Neural progenitor cell (in vitro differentiated cells): Measurements from ENCODE around the gene MIER2. TPM values are rescaled to one million over a fixed set of nuclear protein-coding genes. Genes with fewer than 3 reads are reported as not detected.
A peak's percentile ranks its signal among the peaks of the same experiment; 100 is the strongest.

ENCODE experiments used
- DNase-seq: peaks from one replicate; pipeline ENCODE4 v3.0.0-alpha.2; 2016; ENCODE audit warnings: low spot score
- H2AFZ ChIP-seq: fragments of 200-600 bp; sonication (generic); replicated peaks from 2 replicates; pipeline ENCODE4 v1.6.1; 2016; ENCODE audit warnings: antibody characterized with exemption
- H3F3A ChIP-seq: fragments of 200-600 bp; sonication (generic); 2 replicates; pipeline ENCODE4 v1.6.1; 2016; ENCODE audit warnings: antibody characterized with exemption, low read depth
- H3K27ac ChIP-seq: fragments of 200-600 bp; sonication (generic); 2 replicates; pipeline ENCODE4 v1.5.1; 2016; ENCODE audit warnings: mild to moderate bottlenecking
- H3K27me3 ChIP-seq: fragments of 200-600 bp; sonication (generic); 2 replicates; pipeline ENCODE4 v1.6.1; 2016; ENCODE audit warnings: mild to moderate bottlenecking, moderate library complexity
- H3K36me3 ChIP-seq: fragments of 200-600 bp; sonication (generic); 2 replicates; pipeline ENCODE4 v1.5.1; 2016
- H3K4me1 ChIP-seq: fragments of 200-600 bp; sonication (generic); 2 replicates; pipeline ENCODE4 v1.6.1; 2016; ENCODE audit warnings: mixed run types
- H3K4me2 ChIP-seq: fragments of 200-600 bp; sonication (generic); 2 replicates; pipeline ENCODE4 v1.6.1; 2016
- H3K4me3 ChIP-seq: fragments of 200-600 bp; sonication (generic); 2 replicates; pipeline ENCODE4 v1.5.1; 2016
- H3K79me2 ChIP-seq: fragments of 200-600 bp; sonication (generic); 2 replicates; pipeline ENCODE4 v1.6.1; 2016; ENCODE audit warnings: low read depth
- H3K9ac ChIP-seq: fragments of 200-600 bp; sonication (generic); 2 replicates; pipeline ENCODE4 v1.6.1; 2016
- H3K9me3 ChIP-seq: fragments of 200-600 bp; sonication (generic); 2 replicates; pipeline ENCODE4 v1.5.1; 2016; ENCODE audit warnings: low read depth
- H4K20me1 ChIP-seq: fragments of 200-600 bp; sonication (generic); 2 replicates; pipeline ENCODE4 v1.6.1; 2016; ENCODE audit warnings: low read depth
- H3K27ac Mint-ChIP-seq: 3 replicates; pipeline ENCODE4 v1.8.0; 2021; ENCODE audit warnings: mixed read lengths
- H3K27me3 Mint-ChIP-seq: 2 replicates; pipeline ENCODE4 v1.8.0; 2022; ENCODE audit warnings: low read depth, mild to moderate bottlenecking, inconsistent platforms, moderate library complexity, mixed read lengths; ENCODE audit not compliant: insufficient read depth
- H3K36me3 Mint-ChIP-seq: 3 replicates; pipeline ENCODE4 v1.8.0; 2021; ENCODE audit warnings: mixed read lengths
- H3K4me1 Mint-ChIP-seq: 3 replicates; pipeline ENCODE4 v1.8.0; 2021; ENCODE audit warnings: mixed read lengths
- H3K4me3 Mint-ChIP-seq: 3 replicates; pipeline ENCODE4 v1.8.0; 2021; ENCODE audit warnings: mild to moderate bottlenecking, moderate library complexity, mixed read lengths
- H3K9me3 Mint-ChIP-seq: 3 replicates; pipeline ENCODE4 v1.8.0; 2020; ENCODE audit warnings: mixed read lengths
- EZH2 ChIP-seq: fragments of 200-600 bp; sonication (generic); IDR thresholded peaks from 2 replicates; pipeline ENCODE4 v1.6.1; 2017; ENCODE audit warnings: antibody characterized with exemption, mild to moderate bottlenecking, moderate library complexity
- EZH2phosphoT487 ChIP-seq: fragments of 200-600 bp; sonication (generic); IDR thresholded peaks from 2 replicates; pipeline ENCODE4 v1.6.1; 2017; ENCODE audit warnings: antibody characterized with exemption
- total RNA-seq: library from RNA; depleted of rRNA; stranded (reverse); fragments of >200 nt; gene quantifications from 2 replicates; pipeline ENCODE4 v1.2.3, GENCODE V29; 2015; ENCODE audit warnings: low replicate concordance
- TF ChIP-seq, protein P1 (sequence below): fragments of 200-600 bp; sonication (generic); IDR thresholded peaks from 2 replicates; pipeline ENCODE4 v1.5.1; 2017; ENCODE audit warnings: antibody characterized with exemption, mild to moderate bottlenecking

Gene MIER2
- total RNA-seq, 1 donor from 2014 or later: 12.9 TPM

DNA sequence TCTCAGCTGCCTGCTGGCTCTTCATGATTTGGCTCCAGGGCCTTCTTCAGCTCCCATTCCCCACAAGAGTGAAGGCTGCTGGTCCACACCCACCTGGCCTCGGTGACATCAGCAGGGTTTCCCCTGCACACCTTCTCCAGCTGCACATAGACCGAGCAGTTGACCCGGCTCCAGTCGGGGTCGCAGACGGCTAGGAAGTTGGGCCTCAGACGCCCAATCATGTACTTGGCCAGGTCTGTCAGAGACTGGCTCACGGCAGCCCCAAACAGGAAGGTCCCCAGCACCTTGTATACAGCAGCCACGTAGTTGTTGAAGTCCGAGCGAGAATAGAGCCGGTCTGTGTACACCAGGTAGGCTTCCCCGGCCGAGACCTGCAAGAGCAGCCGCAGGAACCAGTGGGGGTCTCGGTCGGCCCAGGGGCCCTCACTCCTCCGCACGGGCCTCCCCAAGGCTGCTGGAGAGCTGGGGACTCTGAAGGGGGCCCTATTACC, 57.2 kb downstream of the MIER2 start:
- H3K4me1 ChIP-seq: peaks cover 11% of the 10 kb centered on the region
- no peak overlapping the region for H3K4me3 Mint-ChIP-seq
- no peaks in the 10 kb centered on the region for H3K36me3 ChIP-seq
- no peak overlapping the region for H3K9ac ChIP-seq
- no peak overlapping the region for H2AFZ ChIP-seq
- H4K20me1 ChIP-seq: peaks cover 16% of the 10 kb centered on the region
- H3K4me1 Mint-ChIP-seq: peaks cover 10% of the 10 kb centered on the region
- H3K79me2 ChIP-seq: no peaks in the 10 kb centered on the region
- H3K27ac Mint-ChIP-seq: no peak overlapping the region
- H3F3A ChIP-seq: peaks cover 6% of the 10 kb centered on the region
- TF ChIP-seq EZH2: no peak
- no peak for TF ChIP-seq EZH2phosphoT487
- TF ChIP-seq, protein P1, sequence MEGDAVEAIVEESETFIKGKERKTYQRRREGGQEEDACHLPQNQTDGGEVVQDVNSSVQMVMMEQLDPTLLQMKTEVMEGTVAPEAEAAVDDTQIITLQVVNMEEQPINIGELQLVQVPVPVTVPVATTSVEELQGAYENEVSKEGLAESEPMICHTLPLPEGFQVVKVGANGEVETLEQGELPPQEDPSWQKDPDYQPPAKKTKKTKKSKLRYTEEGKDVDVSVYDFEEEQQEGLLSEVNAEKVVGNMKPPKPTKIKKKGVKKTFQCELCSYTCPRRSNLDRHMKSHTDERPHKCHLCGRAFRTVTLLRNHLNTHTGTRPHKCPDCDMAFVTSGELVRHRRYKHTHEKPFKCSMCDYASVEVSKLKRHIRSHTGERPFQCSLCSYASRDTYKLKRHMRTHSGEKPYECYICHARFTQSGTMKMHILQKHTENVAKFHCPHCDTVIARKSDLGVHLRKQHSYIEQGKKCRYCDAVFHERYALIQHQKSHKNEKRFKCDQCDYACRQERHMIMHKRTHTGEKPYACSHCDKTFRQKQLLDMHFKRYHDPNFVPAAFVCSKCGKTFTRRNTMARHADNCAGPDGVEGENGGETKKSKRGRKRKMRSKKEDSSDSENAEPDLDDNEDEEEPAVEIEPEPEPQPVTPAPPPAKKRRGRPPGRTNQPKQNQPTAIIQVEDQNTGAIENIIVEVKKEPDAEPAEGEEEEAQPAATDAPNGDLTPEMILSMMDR: no peak
- no peak overlapping the region for H3K4me2 ChIP-seq
- H3K27me3 Mint-ChIP-seq: peaks cover 15% of the 10 kb centered on the region
- H3K9me3 Mint-ChIP-seq: no peaks in the 10 kb centered on the region
- no peaks in the 10 kb centered on the region for H3K9me3 ChIP-seq
- H3K4me3 ChIP-seq: no peak overlapping the region
- no peak overlapping the region for H3K27ac ChIP-seq
- H3K36me3 Mint-ChIP-seq: no peaks in the 10 kb centered on the region
- no peak for DNase-seq
- peaks cover 42% of the 10 kb centered on the region for H3K27me3 ChIP-seq

DNA sequence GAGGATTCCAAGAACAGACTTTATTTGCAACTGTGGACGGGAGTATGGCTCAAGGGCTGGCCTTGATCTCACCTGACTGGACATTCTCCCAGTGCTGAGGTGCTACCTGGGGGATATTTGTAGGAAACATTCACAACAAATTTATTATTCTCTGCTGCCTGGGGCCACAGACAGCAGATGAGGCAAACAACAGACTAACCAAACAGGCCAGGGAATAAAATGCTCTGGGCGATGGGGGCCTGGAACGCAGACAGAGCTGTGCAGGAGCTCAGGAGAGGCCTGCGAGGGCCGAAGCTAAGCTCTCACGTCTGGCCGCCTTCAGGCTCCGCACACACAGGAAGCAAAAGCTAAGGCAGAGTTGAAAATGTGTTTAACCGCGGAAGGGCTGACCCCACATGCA, 61.2 kb downstream of the MIER2 start:
- H3F3A ChIP-seq: peaks cover 13% of the 10 kb centered on the region
- Mint-ChIP-seq H3K27me3 (peaks cover 20% of the 10 kb centered on the region), H3K4me1 (peaks cover 16% of the 10 kb centered on the region), H3K36me3 (no peaks in the 10 kb centered on the region), H3K4me3 (no peak overlapping the region), H3K27ac (no peak overlapping the region), H3K9me3 (no peaks in the 10 kb centered on the region)
- H3K4me3 ChIP-seq: no peak overlapping the region
- H3K9ac ChIP-seq: no peak overlapping the region
- no peak overlapping the region for H3K4me2 ChIP-seq
- H3K79me2 ChIP-seq: no peaks in the 10 kb centered on the region
- H3K27ac ChIP-seq: no peak overlapping the region
- no peak overlapping the region for H2AFZ ChIP-seq
- no peaks in the 10 kb centered on the region for H3K36me3 ChIP-seq
- H3K4me1 ChIP-seq: peaks cover 12% of the 10 kb centered on the region
- TF ChIP-seq, protein P1: no peak
- no peak for TF ChIP-seq EZH2
- no peak for TF ChIP-seq EZH2phosphoT487
- DNase-seq: no peak
- H4K20me1 ChIP-seq: peaks cover 39% of the 10 kb centered on the region
- no peaks in the 10 kb centered on the region for H3K9me3 ChIP-seq
- peaks cover 21% of the 10 kb centered on the region for H3K27me3 ChIP-seq

DNA sequence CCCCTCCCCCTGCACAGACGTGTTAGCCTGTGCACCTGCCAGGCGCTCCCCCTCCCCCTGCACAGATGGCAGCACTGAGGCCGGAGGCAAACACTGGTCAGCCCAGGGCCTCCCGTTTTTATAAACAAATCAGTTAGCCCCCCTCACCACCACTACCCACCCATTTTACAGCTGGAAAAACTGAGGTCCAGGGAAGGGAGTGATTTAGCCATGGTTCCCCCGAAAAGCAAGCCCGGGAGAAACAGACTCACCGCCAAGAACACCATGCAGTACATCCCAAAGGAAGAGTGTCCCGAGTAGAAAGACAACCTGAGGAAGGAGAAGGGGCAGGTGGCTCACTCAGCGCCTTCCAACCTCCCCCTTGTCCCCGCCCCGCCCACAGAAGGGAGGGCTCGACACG, 62.1 kb downstream of the MIER2 start:
- Histone ChIP-seq H3F3A (peaks cover 13% of the 10 kb centered on the region), H3K79me2 (no peaks in the 10 kb centered on the region), H3K4me3 (no peak overlapping the region), H3K4me1 (peaks cover 12% of the 10 kb centered on the region), H4K20me1 (peaks cover 46% of the 10 kb centered on the region), H3K9ac (no peak overlapping the region), H3K27me3 (peaks cover 25% of the 10 kb centered on the region), H3K36me3 (no peaks in the 10 kb centered on the region), H2AFZ (no peak overlapping the region), H3K4me2 (no peak overlapping the region), H3K9me3 (no peaks in the 10 kb centered on the region), H3K27ac (no peak overlapping the region)
- Mint-ChIP-seq H3K9me3 (no peaks in the 10 kb centered on the region), H3K27me3 (peaks cover 25% of the 10 kb centered on the region), H3K36me3 (no peaks in the 10 kb centered on the region), H3K27ac (no peak overlapping the region), H3K4me1 (peaks cover 20% of the 10 kb centered on the region), H3K4me3 (peak overlapping the region; percentile 27)
- DNase-seq: no peak
- TF ChIP-seq, protein P1: no peak
- TF ChIP-seq EZH2phosphoT487: no peak
- no peak for TF ChIP-seq EZH2
